Activated CD4-positive, alpha-beta T cell treated with anti-CD3 and anti-CD28 coated beads for 24 hours (primary cell): ENCODE results near the gene PBRM1.

Experiments
- DNase-seq, 2 donors: peaks; one replicate each; pipeline ENCODE4 v3.0.0-alpha.2; 2020; ENCODE audit warnings: low read depth in 2 of 2

Gene PBRM1

DNA sequence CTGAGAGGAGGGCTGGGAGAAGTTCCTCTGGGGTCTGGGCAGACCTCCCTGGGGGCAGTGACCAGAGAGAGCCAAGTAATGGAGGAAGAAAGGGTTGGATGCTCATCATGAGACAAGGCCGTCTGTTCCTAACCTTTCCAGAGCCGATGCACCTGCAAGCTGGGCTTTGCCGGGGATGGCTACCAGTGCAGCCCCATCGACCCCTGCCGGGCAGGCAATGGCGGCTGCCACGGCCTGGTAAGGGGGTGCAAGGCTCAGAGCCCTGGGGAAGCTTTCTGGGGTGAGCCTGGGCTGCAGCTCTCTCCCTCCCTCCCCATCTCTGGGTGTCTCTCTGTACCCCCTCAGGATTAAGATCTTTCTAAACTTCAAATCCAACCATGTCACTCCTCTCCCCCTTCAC lies 174.2 kb downstream of the PBRM1 start:
- no peak for DNase-seq

DNA sequence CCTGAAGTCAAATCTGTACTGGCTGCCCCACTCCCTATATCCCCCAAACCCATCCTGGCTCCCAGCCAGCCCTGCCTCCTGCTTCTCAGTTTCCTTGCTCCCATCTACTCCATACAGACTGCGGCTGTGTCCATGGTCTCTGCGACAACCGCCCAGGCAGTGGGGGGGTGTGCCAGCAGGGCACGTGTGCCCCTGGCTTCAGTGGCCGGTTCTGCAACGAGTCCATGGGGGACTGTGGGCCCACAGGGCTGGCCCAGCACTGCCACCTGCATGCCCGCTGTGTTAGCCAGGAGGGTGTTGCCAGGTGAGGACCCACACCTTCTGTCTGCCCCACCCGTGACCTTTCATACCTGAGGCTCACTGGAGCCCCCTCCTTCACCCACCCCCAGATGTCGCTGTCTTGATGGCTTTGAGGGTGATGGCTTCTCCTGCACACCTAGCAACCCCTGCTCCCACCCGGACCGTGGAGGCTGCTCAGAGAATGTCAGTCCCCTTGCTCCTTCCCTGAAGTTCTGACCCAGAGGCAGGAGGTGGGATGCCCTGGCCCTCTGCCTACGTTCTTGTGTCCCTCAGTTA lies 175.9 kb downstream of the PBRM1 start:
- no peak for DNase-seq

DNA sequence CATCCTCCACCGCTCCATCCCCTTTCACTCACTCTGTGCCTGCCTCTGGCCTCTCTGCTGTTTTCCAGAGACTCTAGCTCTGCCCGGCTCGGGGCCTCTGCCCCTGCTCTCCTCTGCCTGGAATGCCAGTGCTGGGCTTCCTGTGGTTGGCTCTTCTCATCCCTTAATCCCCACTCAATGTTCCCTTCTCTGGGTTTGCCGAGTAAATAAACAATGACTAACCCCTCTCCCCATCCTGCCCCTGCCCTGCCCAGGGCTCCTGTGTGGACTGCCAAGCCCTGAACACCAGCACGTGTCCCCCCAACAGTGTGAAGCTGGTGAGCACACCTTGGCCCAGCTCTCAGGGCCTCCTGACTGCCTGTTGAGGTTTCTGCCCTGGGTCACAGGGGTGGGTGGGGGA lies 178.4 kb downstream of the PBRM1 start:
- DNase-seq: no peak

DNA sequence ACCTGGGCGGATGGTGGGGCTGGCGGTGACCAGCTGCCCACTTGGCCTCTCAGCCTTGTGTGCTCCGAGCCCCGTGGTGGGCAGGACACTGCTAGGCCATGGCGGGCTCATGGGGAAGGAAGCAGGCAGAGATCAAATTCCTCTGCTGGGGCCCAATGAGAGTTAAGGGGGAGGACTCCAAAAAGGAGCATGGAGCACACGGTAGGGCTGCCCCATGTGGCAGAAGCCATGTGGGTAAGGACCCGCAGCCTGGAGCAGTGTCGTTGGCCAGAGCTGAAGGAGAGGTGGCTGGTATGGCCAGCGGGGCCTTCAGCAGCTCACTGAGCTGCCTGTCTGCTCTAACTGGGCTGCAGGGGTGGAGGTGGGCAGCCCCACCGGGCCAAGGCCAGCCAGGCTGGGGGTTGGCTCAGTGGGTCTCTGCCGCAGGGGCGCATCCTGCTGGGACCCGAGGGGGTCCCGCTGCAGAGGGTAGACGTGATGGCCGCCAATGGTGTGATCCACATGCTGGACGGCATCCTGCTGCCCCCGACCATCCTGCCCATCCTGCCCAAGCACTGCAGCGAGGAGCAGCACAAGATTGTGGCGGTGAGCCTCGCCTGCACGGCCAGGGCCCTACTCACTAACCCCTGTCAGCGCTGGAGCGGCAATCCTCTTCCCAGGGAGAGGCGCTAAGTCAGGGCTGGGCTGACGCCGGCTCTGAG lies 179.3 kb downstream of the PBRM1 start:
- no peak for DNase-seq

DNA sequence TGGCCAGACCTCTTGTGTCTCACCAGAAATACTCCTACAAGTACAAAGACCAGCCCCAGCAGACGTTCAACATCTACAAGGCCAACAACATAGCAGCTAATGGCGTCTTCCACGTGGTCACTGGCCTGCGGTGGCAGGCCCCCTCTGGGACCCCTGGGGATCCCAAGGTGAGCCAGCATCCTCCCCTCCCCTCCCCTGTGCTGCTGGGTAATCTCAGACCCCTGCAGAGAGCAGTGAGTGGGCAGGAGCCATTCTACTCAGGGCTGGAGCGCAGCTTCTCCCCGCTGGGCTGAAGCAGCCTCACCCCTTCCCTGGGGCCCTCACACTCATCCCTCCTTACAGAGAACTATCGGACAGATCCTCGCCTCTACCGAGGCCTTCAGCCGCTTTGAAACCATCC lies 180.7 kb downstream of the PBRM1 start:
- no peak for DNase-seq

DNA sequence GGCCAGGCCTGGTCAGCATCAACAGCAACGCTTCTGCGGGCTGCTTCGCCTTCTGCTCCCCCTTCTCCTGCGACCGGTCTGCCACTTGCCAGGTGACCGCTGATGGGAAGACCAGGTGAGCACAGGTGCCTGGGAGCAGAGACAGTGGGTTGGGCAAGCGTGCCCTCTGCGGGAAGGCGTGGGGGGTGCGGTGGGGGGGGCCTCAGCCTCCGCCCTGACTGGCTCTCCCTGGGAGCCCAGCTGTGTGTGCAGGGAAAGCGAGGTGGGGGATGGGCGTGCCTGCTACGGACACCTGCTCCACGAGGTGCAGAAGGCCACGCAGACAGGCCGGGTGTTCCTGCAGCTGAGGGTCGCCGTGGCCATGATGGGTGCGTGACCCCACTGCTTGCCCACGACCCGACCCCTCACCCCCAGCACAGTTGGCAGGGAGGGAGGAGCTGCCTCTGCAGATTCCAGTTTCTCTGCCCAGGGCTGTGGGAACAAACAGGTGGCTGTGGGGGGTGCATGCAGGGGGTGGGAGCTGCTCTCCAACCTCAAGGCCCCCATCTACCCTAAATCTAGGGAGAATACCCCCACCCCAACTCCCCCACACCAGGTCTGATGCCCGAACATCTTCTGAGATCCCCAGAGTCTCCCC lies 181.8 kb downstream of the PBRM1 start:
- DNase-seq: no peak

DNA sequence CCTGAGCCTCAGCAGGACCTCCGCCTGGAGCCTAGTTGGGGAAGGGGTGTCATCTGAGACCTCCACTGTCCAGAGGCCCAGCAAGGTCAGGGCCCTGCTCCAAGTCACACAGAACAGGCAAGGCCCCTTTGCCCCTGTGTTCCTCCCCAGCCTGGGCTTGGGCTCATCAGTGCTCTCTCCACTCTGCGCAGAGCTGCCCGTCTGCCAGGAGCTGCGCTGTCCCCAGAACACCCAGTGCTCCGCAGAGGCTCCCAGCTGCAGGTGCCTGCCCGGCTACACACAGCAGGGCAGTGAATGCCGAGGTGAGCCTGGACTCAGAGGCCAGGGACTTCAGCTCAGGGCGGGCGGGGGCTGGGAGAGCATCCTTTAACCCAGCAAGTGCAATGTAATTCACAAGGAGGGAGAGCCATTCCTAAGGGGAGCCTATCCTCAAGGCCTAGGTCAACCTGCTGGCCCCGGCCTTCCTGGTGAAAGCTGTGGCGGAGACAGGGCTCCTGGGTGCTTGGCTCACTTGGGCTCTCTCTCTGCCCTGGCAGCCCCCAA lies 182.8 kb downstream of the PBRM1 start:
- DNase-seq: no peak

DNA sequence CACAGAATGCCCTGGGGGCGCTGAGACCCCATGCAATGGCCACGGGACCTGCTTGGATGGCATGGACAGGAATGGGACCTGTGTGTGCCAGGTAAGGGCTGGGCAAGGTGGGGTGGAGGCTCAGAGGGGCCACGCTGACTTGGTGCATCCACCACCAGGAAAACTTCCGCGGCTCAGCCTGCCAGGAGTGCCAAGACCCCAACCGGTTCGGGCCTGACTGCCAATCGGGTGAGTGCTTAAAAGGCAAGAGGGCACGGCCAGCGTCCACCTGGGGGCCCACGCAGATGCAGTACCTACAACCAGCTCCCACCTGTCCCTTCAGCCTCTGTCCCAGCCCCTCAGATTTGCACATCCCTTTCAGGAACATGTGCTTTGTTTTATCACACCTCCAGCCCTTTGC lies 183.7 kb downstream of the PBRM1 start:
- no peak for DNase-seq

DNA sequence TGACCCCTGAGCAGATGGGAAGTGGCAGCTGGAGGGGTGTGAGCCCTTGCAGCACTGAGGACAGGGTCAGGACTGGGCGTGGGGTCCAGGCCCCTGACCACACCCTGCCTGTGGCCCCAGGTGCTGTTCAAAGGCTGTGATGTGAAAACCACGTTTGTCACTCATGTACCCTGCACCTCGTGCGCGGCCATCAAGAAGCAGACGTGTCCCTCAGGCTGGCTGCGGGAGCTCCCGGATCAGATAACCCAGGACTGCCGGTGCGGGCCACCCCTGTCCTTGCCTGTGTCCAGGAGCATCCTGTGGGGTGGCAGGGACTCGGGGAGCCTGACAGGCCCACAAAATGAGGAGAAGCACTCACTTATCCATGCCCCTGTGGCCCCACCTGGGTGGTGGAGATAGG lies 184.7 kb downstream of the PBRM1 start:
- no peak for DNase-seq

DNA sequence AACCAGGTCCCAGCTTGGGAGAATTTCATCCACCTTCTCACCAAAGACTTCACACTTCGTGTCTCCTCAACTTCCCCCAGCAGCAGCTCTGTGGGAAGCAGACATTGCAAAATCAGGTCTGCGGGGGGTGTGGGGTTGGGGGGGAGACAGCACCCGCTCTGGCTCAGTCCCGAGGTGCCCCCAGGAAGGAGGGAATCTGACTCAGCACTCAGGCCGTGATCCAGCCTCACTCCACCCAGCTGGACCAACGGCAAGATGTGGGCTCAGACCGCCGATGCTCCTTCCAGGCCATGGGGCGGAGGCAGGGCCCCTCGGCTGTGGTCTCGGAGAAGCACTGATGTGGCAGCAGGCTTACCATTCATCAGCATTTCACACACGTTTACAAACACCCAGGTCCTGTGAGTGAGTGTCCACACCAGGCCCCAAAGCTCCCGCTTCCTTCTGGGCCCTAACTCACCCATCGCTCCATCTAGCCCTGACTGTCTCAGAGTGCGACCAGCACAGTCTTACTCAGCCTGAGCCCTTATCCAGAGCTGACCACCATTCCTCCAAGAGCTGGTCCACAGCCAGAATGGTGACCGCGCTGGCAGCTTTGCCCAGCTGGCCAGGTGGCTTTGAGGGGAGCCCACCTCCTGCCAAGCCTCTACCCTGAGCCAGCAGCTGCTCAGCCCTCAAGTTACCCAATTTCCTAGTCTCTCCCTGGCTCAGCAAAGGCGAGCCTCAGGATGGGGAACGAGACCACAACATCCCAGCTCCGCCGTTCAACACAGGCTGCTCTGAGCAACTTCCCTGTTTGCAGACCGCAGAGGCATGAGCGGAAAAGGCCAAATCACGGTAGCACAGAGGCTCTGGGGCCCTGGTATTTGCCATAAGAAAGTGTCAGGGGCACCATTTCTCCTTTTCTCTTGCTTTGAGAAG lies 187.3 kb downstream of the PBRM1 start:
- no peak for DNase-seq

DNA sequence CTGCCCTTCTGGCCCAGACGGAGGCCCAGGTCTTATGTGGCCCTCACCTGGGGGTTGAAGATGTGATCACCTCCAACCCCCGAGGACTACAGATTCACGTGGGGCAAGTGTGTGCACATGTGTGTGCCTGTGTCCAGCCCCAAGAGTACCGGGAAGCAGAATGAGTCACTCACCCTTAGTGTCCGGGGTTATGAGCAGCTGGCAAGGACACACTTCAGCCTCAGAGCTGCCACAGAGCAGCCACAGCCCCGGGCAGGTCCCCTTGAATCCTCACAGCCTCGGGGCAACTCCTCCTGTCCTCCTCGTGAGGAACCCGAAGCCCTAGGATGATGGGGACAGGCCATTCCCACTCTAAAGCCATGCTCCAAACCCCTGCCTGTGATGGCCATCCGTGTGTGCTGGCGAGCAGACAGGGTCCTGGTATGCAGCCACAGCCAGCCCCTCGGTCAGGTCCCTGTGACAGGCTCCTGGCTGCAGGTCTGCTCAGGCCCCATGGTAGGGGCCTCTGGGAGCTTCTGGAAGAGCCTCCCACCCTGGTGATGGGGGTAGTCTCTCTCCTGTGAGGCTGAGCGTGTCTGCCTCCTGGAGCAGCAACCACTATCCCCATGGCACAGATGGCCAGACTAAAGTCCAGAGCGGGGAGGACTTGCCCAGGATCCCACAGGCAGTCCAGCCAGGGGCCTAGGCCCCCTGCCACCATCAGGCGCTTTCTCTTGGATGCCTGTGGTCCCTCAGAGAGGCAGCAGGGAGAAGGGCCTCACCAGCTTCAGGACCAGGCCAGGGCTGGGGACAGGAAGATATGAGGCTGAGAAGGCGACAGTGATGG lies 189.7 kb downstream of the PBRM1 start:
- DNase-seq: no peak
